SKM-1 treated with dmso at 0.1 percent for 144 hours (cell line): ENCODE results near the gene DMRTA2.
A peak's percentile ranks its signal among the peaks of the same experiment; 100 is the strongest.

ENCODE experiments used
- DNase-seq: peaks from one replicate; lab custom pipeline; 2025; ENCODE audit not compliant: unreplicated experiment; lab: John Stamatoyannopoulos, UW

The DMRTA2 gene

DNA sequence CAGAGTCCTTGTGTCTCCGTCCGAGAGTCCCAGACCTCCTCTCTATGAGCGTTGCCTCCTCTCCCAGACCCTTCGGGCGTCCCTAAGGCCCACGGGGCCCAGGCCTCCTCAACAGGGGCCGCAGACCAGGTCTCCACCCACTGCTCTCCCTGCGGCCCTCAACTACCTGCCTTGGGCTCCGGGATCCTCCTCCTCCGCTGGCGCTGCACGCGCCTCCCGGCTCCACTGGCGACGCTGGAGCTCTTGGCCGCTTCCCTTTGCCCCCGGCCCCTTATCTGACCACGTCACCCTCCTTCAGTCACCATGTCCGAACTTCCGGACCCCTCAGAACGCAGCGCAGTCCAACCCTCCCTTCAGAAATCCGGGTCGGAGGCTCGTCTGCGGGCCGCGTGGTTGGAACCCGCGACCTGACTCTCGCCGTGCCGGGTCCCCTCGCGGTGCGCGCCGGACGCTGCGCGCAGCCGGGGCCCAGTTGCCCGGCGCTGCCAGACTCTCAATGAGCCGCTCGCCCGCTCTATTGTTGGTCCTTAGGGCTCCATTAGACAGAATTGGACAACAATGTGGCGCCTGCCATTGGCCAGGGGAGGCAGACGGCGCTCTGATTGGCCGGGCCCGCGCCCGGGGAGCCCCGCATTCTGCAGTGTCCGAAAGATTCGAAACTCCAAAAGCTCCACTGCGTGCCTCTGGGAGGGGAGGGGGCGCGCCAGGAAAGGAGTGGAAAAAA is at the start of gene DMRTA2:
Gene DMRTA2 (minus strand): TSS at position 498 of the 724 bp plus-strand sequence. CDS start 1,907 bp downstream, outside the sequence.
- no peak for DNase-seq

DNA sequence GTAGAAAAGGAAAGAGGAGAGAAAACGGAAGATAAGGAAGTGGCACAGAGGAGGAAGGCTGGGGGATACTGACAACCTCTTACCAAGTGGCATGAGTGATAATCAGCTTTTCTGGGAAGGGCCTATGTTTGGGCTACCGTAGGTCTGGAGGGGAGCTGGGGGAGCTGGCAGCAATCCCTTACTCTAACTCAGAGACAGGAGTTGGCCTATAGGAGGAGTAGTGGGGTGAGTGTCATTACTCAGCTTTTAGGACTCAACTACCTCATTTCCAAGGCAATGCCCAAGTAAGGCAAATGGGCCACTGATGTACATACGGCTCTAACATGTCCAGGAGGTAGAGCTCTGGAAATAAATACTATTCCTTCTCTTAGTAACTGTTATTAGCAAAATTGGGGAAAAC is 48.7 kb upstream of the DMRTA2 start:
- no peak for DNase-seq

DNA sequence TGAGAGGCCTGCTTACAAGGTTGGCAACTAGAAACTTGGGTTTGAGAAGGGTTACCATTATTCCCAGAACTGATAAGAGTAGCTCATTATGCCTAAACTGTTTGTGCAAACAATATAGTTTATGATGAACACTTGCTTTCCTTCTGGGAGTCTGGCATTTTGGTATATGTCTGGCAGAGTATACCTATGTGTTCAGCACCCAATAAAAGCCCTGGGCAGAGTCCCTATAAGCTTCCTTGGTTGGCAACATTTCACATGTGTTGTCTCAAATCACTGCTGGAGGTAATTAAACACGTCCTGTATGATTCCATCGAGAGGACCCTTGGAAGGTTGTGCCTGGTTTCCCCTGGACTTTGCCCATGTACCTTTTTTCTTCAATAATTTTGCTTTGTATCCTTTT is 39.7 kb upstream of the DMRTA2 start:
- no peak for DNase-seq

DNA sequence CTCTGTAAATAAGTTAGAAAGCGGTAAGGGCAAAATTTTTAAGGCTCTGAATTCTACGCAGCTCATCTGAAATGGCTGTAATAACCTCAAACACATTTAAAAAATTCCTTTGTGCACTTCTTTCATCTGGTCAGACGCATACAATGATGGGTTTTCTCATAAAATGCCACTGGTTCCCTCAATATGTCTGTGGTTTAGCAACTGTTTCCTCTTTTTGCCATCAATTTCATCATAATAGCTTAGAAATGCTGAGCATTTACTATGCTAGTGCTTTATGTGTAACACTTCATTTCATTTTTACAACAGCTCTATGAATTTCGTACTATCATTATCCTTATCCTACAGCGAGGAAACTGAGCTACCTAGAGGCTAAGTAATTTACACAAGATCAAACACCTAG is 35.3 kb upstream of the DMRTA2 start:
- peak; percentile 67 for DNase-seq

DNA sequence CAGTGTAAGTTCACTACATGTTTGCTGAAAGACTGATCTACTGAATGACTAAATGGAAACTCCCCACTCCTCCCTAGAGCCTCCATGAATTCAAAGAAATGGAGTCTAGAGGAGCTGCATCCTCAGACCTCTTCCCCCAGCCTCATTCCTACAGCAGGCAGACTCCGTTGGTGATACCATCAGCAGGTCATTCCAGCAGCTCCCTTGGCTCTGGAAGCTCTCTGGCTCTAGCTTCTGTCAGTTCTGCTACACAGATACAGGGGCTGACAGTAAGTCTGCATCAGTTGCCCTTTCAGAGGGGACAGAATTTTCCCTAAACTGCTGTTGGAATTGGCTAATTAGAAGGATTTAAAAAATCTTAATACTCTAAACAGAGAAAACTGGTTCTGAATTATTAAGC is 31.7 kb upstream of the DMRTA2 start:
- DNase-seq = no peak

DNA sequence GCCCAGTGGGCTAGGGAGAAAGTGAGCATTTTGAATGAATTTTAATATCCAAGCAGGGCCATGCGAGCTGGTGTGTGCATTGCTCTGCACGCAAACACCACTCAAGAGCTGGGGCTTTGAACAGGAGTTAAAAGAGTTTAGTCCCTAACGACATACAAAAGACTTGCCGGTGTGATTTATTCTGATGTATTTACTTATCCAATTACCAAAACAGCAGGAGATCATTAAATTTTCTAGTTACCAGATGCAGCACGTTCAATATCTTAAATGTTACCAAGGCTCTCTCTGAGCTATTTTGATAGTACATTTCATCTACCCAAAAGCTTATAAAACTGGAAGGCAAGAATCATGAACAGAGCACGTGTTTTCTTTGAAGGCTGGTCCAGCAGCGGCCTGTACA is 30.0 kb upstream of the DMRTA2 start:
- no peak for DNase-seq

DNA sequence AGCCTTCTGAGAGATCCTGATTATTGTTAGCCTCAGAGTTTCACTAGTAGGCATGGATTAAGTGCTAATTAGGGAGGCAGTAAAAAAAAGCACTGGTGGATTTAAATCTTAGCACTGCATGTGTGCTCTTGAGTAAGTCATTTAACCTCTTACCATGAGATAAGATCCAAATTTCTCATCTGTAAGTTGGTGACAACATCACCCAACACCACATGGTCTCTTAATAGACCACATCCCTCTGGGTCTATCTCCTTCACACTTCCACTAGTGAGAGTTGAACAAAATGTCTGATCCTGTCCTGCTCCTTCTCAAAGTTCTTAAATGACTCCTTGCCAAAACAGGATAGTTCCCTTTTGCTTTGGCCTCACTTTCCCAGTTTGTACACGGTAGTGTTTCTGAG is 29.5 kb upstream of the DMRTA2 start:
- DNase-seq = no peak

DNA sequence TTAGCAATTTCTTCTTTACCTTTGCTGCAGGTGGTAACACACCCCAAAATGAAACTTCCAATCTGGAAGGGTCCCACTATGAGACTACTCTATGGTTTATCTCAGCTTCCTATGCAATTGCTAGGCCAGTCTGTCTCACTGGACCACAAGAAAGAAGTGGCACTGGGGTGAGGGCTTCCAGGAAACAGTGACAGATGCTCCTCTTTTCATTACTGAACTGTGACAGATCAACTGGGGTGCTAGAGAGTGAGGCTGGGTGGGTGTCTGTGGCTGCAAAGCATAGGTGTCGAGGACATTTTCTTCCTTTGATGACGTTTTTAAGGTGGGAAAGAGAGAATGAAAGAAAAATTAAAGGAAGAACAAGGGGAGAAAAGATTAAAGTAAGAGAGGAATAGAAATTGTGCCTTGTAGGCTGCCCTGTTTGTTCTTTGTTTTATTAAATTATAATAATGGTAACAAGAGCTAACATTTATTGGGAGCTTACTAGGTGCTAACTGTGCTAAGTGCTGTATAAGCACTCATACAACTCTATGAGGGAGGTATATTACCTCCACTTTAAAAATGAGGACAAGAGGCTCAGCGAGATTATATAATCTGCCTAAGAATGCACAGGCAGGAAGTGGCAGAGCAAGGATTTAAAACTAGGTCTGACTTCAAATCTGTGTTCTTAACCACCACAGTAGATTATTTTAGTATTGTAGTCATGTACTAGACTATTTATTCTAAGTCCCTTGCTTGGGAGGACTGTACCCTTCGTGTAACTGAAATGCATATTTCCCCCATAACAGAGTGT is 27.8 kb upstream of the DMRTA2 start:
- DNase-seq = no peak

DNA sequence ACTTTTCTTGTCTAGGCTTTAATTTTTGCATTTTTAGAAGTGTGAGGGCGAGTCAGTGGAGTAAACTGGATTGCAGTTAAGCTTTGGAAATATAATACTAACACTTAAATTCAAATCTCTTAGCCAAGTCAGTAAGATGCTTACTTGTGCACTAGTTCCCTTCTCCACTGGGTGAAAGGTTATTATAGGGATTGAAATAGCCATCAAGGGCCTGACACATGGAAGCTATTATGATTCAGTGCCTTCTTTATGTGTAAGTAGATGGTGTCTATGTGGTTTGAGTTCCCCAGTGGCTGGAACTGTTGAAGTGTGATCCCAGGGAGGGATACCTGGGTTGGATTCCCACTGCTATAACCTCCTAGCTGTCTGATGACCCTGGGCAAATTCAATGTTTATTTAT is 24.7 kb upstream of the DMRTA2 start:
- no peak for DNase-seq

DNA sequence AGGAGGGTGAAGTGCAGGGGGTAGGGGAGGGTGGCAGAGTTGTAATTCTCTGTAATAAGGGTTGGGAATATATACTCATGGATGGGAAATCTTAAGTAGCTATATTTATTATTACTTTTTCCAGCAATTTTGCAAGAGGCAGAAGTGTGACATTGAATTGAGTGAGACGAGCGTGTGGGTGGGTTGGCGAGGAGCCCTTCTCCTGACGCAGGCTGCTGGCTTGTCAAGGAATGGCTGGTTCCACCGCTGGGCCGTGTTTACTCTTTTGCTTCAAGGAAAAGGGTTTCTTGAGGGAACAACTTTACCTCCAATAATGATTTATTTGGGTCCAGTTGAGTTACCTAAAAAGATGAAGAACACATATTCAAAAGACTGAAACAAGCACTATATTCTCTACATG is 17.9 kb upstream of the DMRTA2 start:
- no peak for DNase-seq

DNA sequence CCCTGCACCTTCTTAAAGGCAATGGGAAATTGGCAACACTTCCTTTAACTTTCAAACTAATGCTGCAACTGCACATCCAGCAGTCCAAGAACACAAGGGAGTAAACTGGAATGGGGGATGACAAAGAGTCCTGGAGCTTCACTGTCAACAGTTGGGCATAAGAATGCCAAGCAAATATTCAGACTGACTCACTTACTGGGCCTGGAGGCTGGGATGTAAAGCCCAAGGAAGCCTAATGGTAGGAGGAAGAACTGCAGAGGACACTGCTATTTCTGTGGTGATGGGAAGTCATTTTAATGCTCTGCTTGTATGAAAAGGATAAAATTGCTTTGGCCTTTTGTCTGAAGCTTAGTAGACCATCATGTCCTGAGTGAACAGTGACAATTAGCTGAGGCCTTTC is 15.7 kb upstream of the DMRTA2 start:
- no peak for DNase-seq

DNA sequence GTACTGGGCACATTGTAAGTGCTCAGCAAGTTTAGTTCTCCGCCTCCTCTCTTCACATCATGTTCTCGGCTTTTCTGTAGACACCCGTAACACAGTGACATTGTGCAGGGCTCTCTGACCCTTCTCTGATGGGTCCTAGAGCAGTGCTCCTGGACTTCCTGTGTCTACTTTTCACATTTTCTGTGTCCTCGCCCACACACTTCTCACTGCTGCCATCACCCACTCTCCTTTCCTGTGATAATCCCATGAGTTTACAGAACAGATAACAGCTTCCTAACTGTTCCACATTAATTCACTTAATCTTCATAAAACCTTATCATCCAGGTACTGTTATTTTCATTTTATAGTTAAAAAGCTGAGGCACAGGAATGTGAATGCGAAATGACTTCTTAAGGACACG is 13.2 kb upstream of the DMRTA2 start:
- no peak for DNase-seq

DNA sequence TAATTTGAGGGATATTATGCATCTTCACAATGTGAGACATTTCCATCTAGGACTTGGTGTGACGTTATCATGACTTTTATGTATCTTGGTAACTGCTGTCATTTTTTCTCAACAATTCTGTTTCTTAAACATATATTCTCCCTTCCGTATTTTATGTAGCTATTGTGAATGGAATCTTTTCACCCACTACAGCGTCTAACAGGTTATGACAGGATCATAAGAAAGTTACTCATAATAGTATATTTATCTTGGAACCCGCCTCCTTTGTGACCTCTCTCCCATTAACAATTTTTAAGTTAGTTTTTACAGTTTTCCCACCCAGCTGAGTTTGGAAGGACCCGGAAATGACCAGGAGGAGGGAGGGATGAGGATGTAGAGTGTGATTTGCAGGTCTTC is 6.8 kb upstream of the DMRTA2 start:
- no peak for DNase-seq

DNA sequence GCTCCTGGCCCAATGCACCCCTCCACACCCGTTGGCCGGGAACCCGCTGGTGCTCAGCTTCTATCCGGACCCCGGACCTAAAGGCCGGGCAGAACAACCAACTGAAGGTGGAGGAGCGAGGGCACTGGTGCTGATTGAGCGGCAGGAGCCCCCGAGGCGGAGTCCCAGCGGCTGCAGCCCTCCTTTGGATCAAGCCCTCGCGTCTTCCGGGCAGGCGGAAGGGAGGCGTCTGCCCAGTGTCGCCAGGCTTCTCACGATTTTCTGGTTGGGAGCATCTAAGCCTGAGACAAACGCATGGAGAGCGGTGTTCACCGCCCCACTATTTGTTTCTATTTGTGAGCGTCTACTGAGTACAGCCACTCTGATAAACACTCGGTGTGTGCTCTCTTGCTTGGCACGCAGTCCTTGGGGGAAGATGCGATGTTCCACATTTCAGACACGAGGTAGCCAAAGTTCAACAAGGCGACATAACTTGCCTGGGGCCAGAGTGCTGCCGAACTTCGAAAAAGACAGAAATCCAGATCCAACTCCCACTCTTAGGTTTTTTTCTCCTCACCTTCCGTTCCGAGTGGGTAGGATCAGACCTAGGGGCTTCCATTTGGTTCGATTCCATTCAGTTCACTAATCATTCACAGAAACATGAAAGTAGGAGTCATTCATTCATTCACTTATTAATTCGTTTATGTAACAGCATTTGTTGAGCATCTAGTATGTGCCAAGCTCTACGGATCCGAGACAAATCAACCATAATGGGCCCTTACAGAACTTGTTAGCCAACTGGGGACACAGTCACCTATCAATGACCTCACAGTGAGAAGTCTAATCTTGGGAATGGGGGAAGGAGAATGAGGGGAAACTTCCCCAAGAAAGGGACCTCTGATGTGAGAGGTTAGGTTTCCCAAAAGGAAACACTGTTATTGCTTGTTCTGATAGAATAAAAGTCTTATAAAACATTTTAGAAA is 4.9 kb upstream of the DMRTA2 start:
- DNase-seq = no peak

DNA sequence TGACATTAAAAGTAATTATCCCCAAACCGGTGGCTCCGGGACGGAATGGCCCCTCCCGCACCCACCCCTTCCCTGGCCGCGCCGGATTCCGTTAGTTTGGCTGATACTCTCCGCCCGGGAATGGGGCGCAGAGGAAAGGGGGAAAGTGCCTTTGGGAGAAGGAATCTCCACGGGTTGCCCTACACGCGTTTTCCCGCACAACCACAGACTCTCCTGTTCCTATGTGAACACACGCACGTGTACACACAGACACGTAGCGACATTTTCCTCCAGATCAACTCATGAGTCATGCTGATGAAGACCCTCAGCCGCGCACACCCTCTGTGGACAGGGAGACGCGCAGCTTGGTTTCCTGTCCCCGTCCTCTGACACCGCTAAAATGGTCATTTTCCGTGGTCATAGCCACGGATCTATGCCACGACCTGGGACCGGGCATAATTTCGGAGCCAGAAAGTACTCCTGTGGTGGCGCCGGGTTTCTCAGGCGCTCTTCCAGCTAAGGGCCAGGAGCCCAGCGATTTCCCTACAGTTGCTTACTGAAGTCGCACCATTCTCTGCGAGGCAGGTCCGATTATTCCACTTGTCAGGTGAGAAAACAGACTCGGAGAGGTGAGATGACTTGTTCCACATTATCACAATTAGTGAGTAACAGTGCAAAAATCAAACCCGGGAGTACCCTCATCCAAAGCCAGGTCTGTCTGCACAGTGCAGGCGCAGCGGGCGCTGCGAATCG is 4.0 kb upstream of the DMRTA2 start:
- DNase-seq = no peak

DNA sequence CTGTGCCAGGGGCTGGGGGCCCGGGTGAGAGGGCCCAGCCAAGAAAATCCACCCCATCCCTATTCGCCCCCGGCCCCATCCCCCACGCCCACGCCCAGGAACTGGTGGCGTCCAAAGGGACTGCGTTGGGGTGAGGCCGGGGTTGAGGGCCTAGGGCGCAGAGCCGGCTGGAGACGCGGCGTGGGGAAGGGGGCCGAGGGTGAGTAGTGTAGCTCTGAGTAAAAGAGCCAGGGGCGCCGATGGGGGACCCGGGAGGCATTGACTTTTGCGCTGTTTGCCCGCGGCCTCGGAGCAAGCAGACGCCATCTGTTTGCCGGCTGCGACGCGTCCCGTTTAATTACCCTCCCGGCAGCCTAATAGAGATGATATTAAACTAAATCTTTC is 3.5 kb upstream of the DMRTA2 start:
- DNase-seq = no peak

DNA sequence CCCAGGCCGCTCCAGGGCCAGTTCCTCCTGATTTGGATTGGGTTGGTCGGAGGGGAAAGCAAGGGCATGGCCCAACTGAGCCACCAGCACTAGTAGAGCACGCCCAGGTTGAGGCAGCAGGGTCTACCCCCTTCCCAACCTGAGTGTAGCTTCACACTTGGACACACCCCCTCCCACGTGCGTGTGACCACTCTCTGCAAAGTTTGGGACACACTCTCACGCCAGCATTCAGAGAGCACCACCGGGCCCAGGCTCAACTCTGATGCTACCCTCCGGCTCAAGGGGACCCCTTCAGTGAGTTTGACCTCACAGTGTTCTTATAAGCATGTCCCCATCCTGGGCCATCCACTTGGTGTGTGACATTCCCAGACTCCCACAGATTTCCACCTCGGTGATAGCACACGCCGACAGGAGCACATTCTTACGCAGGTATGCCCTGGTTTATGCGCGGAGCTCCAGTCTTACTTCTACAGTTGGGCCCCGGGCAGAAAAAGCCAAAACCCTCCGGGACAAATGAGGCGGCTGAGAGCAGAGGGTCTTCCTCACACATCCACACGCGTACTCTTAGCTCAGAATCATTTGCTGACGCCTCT is 3.0 kb upstream of the DMRTA2 start:
- no peak for DNase-seq

DNA sequence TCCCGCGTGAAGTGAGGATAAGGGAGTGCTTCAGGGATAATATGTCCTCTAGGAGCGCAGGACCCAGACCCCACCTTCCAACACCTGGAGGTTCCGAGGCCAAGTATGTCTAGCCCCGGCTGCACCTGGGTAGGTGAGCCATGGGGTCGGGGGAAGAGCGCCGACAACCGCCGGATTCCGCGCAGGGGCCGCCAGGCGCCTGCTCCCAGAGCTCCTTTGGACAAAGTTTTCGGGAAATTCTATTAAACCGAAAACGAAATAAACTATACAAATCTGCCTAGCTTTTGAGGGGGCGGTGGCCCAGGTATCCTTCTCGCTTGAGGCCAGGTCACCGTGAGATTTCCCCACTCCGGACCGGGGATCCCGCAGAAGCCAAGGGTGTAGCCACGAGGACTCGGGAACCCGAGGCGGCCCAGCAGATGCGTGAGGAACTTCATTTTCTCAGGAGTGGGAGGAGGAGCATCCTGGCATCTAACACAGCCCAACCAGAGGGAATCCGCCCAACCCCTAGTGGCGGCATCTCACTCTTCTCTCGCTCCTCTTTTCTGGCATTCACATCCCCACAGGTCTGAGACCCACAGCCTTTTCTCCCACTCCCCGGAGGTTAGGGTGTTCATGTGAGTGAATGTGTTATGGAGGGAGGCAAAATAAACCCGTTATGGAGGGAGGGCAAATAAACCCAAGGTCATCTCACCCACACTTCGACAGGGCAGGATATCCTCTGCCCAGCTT is 2.3 kb upstream of the DMRTA2 start:
- DNase-seq = no peak

DNA sequence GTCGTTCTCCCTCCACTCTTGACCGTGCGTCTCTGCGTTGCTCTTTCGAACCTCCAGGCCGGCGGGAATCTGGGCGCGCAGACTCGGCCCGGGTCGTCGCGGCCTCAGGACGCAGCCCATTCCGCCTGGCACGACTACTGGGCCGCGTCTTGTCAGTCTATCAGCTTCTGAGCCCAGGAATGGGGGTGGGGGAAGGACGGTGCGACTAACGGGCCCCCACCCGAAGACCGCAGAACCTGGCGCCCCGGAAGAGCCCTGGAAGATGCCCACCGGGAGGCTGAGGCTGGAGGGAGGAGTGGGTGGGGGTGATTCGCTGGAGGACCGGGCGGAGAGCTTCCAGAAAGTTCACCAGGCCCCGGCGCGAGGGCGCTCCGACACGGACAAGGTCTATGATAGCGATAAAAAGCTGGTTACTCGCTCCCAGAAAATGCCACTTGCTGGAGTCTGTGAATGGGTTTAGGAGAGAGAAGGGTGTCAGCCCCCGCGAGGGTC is 1.7 kb upstream of the DMRTA2 start:
- no peak for DNase-seq
